GM12878 (cell line): ENCODE results near the gene CHEK1. TPM values are rescaled to one million over a fixed set of nuclear protein-coding genes. Genes with fewer than 3 reads are reported as not detected.

Experiments
- BCL11A ChIP-seq: IDR thresholded peaks from 2 replicates; pipeline ENCODE4 v1.6.1; 2011; ENCODE audit warnings: low read depth, low read length
- GATAD2B ChIP-seq: fragments of 450-650 bp; conservative IDR thresholded peaks from 2 replicates; pipeline ENCODE4 v1.6.1; 2017; ENCODE audit warnings: low read depth, mild to moderate bottlenecking, moderate library complexity
- HSF1 ChIP-seq: fragments of 150-350 bp; IDR thresholded peaks from 2 replicates; pipeline ENCODE4 v1.6.1; 2014; ENCODE audit warnings: mild to moderate bottlenecking, low read depth, low read length
- LARP7 ChIP-seq: fragments of 450-650 bp; IDR thresholded peaks from 2 replicates; pipeline ENCODE4 v1.6.1; 2017; ENCODE audit warnings: mild to moderate bottlenecking
- MYB ChIP-seq: fragments of 150-350 bp; IDR thresholded peaks from 2 replicates; pipeline ENCODE4 v1.6.1; 2014; ENCODE audit warnings: mild to moderate bottlenecking, low read depth, low read length, borderline replicate concordance
- NBN ChIP-seq: fragments of 450-650 bp; IDR thresholded peaks from 2 replicates; pipeline ENCODE4 v1.6.1; 2016
- NFIC ChIP-seq: IDR thresholded peaks from 2 replicates; pipeline ENCODE4 v1.6.1; 2012; ENCODE audit warnings: low read depth, mild to moderate bottlenecking, inconsistent platforms, low read length, moderate library complexity
- PKNOX1 ChIP-seq: fragments of 450-650 bp; IDR thresholded peaks from 2 replicates; pipeline ENCODE4 v1.6.1; 2016; ENCODE audit warnings: mild to moderate bottlenecking
- POLR2A ChIP-seq: IDR thresholded peaks from 2 replicates; pipeline ENCODE4 v1.6.1; 2011; ENCODE audit warnings: low read depth, mild to moderate bottlenecking, low read length
- POU2F2 ChIP-seq: IDR thresholded peaks from 3 replicates; pipeline ENCODE4 v1.6.1; 2011; ENCODE audit warnings: low read depth, mild to moderate bottlenecking, low read length, borderline replicate concordance
- RBBP5 ChIP-seq: fragments of 200-600 bp; sonication (generic); conservative IDR thresholded peaks from 2 replicates; pipeline ENCODE4 v1.6.1; 2016
- RCOR1 ChIP-seq: conservative IDR thresholded peaks from 2 replicates; pipeline ENCODE4 v1.6.1; 2012; ENCODE audit warnings: low read depth, low read length, improper control_type of control experiment
- SIX5 ChIP-seq: IDR thresholded peaks from 2 replicates; pipeline ENCODE4 v1.6.1; 2011; ENCODE audit warnings: mild to moderate bottlenecking, low read depth, low read length, moderate library complexity; ENCODE audit not compliant: severe bottlenecking
- SMC3 ChIP-seq: IDR thresholded peaks from 2 replicates; pipeline ENCODE4 v1.6.1; 2011; ENCODE audit warnings: low read length, improper control_type of control experiment, borderline replicate concordance
- TBL1XR1 ChIP-seq: IDR thresholded peaks from 2 replicates; pipeline ENCODE4 v1.6.1; 2012; ENCODE audit warnings: low read depth, low read length, improper control_type of control experiment
- ZBTB40 ChIP-seq: fragments of 450-650 bp; IDR thresholded peaks from 2 replicates; pipeline ENCODE4 v1.6.1; 2016; ENCODE audit warnings: mild to moderate bottlenecking, moderate library complexity, borderline replicate concordance
- ZNF274 ChIP-seq: IDR thresholded peaks from one replicate; pipeline ENCODE4 v1.8.0; 2011; ENCODE audit not compliant: insufficient read length, insufficient read depth
- ZSCAN29 ChIP-seq: fragments of 450-650 bp; IDR thresholded peaks from 2 replicates; pipeline ENCODE4 v1.6.1; 2017; ENCODE audit warnings: mild to moderate bottlenecking, moderate library complexity
- polyA plus RNA-seq, 11 experiments: library from polyadenylated mRNA; depleted of rRNA in 4 of 11; unstranded in 6 of 11; stranded (reverse) in 5 of 11; fragments of >200 nt; fragmentation: Nextera tagmentation in 4 of 11; fragmentation: Illumina TruSeq in 1 of 11; extraction: Ambion mirVana in 4 of 11; extraction: Trizol in 1 of 11; gene quantifications; 1 replicate in 1 of 11; 2 replicates in 10 of 11; pipeline versions ENCODE4 v1.2.1 to v1.2.3, GENCODE V29; 2011 to 2016; ENCODE audit warnings: inconsistent platforms in 2 of 11, missing spikeins in 2 of 11, low read depth in 1 of 11
- total RNA-seq, 4 experiments: library from RNA; depleted of rRNA in 3 of 4; stranded (reverse); fragments of >200 nt in 3 of 4; fragmentation: Illumina TruSeq in 1 of 4; extraction: Trizol in 1 of 4; gene quantifications; 2 replicates each; pipeline versions ENCODE4 v1.2.1 to v1.2.3, GENCODE V29; 2013 to 2021
- TF ChIP-seq, protein P1 (sequence below): IDR thresholded peaks from 2 replicates; pipeline ENCODE4 v1.6.1; 2011; ENCODE audit warnings: borderline replicate concordance, low read depth, mild to moderate bottlenecking, moderate library complexity, low read length; ENCODE audit not compliant: insufficient read depth, poor library complexity, severe bottlenecking

The CHEK1 gene
- total and polyA plus RNA-seq, 10 of the 15 experiments (the other 5 are each of a cell fraction or from before 2014, with no cell fraction given), result 42.1 to 72.9 (median 65.6) TPM

DNA sequence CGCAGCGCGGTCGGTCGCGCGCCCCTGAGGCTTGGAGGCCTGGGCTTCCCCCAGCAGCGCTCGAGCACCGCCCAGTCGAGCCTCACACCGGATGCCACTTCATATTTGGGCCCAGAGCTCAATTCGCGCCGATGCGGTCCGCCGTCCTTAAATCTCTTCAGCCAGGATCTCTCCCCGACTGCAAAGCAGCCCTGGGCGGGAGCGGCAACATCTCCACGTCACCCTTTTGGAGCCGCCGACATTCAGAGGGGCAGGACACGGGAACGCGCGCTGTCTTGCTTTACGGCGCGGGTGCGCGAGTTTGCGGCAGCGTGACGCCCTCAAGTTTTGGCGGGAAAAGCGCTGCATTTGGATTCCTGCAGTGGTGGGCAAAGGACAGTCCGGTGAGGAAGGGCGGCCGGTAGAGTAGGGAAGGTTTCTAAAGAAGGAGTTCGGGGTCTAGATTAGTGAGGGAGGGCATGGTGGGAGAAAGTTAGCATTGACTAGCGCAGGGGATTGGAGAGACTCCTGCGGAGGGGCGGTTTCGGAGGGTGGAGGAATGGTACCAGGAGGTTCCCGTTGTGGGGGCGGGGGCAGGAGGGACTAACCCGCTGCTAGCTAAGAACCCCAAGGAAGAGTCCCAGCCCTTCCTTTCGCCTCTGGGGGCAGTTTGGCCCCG lies 796 bp downstream of the CHEK1 start (continued):
- TF ChIP-seq ZBTB40, result peak; percentile 45; the same call in 1 of the 2 replicates
- TF ChIP-seq PKNOX1, result peak; percentile 37; the same call in 1 of the 2 replicates
- TF ChIP-seq NBN, result peak; percentile 90
- TF ChIP-seq RBBP5, result peak; percentile 98
- TF ChIP-seq GATAD2B, result peak; percentile 87; the same call in 1 of the 2 replicates
- TF ChIP-seq, protein P1, sequence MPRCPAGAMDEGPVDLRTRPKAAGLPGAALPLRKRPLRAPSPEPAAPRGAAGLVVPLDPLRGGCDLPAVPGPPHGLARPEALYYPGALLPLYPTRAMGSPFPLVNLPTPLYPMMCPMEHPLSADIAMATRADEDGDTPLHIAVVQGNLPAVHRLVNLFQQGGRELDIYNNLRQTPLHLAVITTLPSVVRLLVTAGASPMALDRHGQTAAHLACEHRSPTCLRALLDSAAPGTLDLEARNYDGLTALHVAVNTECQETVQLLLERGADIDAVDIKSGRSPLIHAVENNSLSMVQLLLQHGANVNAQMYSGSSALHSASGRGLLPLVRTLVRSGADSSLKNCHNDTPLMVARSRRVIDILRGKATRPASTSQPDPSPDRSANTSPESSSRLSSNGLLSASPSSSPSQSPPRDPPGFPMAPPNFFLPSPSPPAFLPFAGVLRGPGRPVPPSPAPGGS, result peak; percentile 14
- no peak for TF ChIP-seq LARP7
- 0 out of 2 replicates have a peak, but pooled peaks have one; percentile 32 for TF ChIP-seq RCOR1
- no peak for TF ChIP-seq ZNF274
- no peak for TF ChIP-seq ZSCAN29
- TF ChIP-seq POU2F2, result peak; percentile 23; the same call in 1 of the 3 replicates
- no peak for TF ChIP-seq SIX5
- TF ChIP-seq BCL11A, result no peak
- 0 out of 2 replicates have a peak, but pooled peaks have one; percentile 0 for TF ChIP-seq SMC3
- TF ChIP-seq NFIC, result no peak; the same call in 1 of the 2 replicates
- TF ChIP-seq HSF1, result no peak
- TF ChIP-seq TBL1XR1, result no peak
- TF ChIP-seq MYB, result no peak; the same call in 1 of the 2 replicates
- peak; percentile 99 for TF ChIP-seq POLR2A
